ENCODE measurements around the gene VDAC2.

VDAC2 gene

GRCh38 chr10:75226095-75226494 is 15.5 kb downstream of the VDAC2 start:
- Histone ChIP-seq H3K4me3 (ENCODE audit: low read depth, low read length, poor library complexity, severe bottlenecking) (no peak overlapping the region), H3K36me3 (ENCODE audit: insufficient read depth, low read length) (peaks cover 95% of the 10 kb centered on the region), H3K9me2 (ENCODE audit: low read depth, low read length) (no peaks in the 10 kb centered on the region), H3K9me3 (ENCODE audit: low read length) (no peaks in the 10 kb centered on the region), H3K79me2 (ENCODE audit: insufficient read depth, low read length) (peaks cover 27% of the 10 kb centered on the region), H3K4me1 (ENCODE audit: insufficient read depth, low read length, severe bottlenecking) (peaks cover 25% of the 10 kb centered on the region), H2AFZ (ENCODE audit: low read length) (no peak overlapping the region), H3K27me3 (ENCODE audit: insufficient read depth, low read length) (no peaks in the 10 kb centered on the region), H3K9ac (ENCODE audit: low read length) (no peak overlapping the region), H4K20me1 (ENCODE audit: insufficient read depth, low read length) (no peaks in the 10 kb centered on the region), H3K27ac (ENCODE audit: low read depth, low read length, poor library complexity, severe bottlenecking) (no peak overlapping the region), H3F3A (ENCODE audit: insufficient read depth, low read length) (0 out of 2 replicates have a peak, but pooled peaks cover 10% of the 10 kb centered on the region), H3K4me2 (ENCODE audit: low read length) (no peak overlapping the region)
- TF ChIP-seq EZH2 (IDR thresholded peaks at IDR 0.05; ENCODE audit: borderline replicate concordance, low read length), result no peak
- no peak for TF ChIP-seq CTCF (IDR thresholded peaks at IDR 0.05; ENCODE audit: low read length)

DNA sequence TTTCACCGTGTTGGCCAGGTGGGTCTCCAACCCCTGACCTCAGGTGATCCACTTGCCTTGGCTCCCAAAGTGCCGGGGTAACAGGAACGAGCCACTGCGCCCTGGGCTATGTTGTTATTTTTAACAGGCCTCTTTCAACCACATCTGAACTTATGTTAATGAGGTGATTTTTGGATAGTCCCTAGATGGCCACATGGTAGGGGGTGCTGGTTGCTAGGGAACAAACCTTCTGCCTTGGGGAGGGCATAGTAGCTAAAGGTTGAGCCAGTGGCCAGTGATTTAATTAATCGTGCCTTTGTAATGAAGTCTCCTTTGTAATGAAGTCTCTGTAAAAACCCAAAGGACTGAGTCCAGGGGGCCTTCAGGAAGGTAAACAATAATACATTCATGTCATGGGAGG is 16.1 kb downstream of the VDAC2 start:
- H3K36me3 ChIP-seq (ENCODE audit: insufficient read depth, low read length), result peaks cover 95% of the 10 kb centered on the region
- peaks cover 25% of the 10 kb centered on the region for H3K4me1 ChIP-seq (ENCODE audit: insufficient read depth, low read length, severe bottlenecking)
- no peak overlapping the region for H3K4me3 ChIP-seq (ENCODE audit: low read depth, low read length, poor library complexity, severe bottlenecking)
- no peaks in the 10 kb centered on the region for H4K20me1 ChIP-seq (ENCODE audit: insufficient read depth, low read length)
- H3K79me2 ChIP-seq (ENCODE audit: insufficient read depth, low read length), result peaks cover 27% of the 10 kb centered on the region
- H3K4me2 ChIP-seq (ENCODE audit: low read length), result no peak overlapping the region
- H3K9me2 ChIP-seq (ENCODE audit: low read depth, low read length), result no peaks in the 10 kb centered on the region
- H3K9ac ChIP-seq (ENCODE audit: low read length), result no peak overlapping the region
- TF ChIP-seq CTCF (IDR thresholded peaks at IDR 0.05; ENCODE audit: low read length) (no peak), EZH2 (IDR thresholded peaks at IDR 0.05; ENCODE audit: borderline replicate concordance, low read length) (no peak)
- H2AFZ ChIP-seq (ENCODE audit: low read length), result no peak overlapping the region
- H3K27me3 ChIP-seq (ENCODE audit: insufficient read depth, low read length), result no peaks in the 10 kb centered on the region
- 0 out of 2 replicates have a peak, but pooled peaks cover 10% of the 10 kb centered on the region for H3F3A ChIP-seq (ENCODE audit: insufficient read depth, low read length)
- no peaks in the 10 kb centered on the region for H3K9me3 ChIP-seq (ENCODE audit: low read length)
- H3K27ac ChIP-seq (ENCODE audit: low read depth, low read length, poor library complexity, severe bottlenecking), result no peak overlapping the region

- no peaks in the 10 kb centered on the region for H3K9me3 ChIP-seq (ENCODE audit: low read length)
- no peak overlapping the region for H3K9ac ChIP-seq (ENCODE audit: low read length)
- H4K20me1 ChIP-seq (ENCODE audit: insufficient read depth, low read length), result no peaks in the 10 kb centered on the region
- no peaks in the 10 kb centered on the region for H3K27me3 ChIP-seq (ENCODE audit: insufficient read depth, low read length)
- H3K4me1 ChIP-seq (ENCODE audit: insufficient read depth, low read length, severe bottlenecking), result peaks cover 30% of the 10 kb centered on the region
- H3K79me2 ChIP-seq (ENCODE audit: insufficient read depth, low read length), result peaks cover 27% of the 10 kb centered on the region
- 0 out of 2 replicates have a peak, but pooled peaks cover 10% of the 10 kb centered on the region for H3F3A ChIP-seq (ENCODE audit: insufficient read depth, low read length)
- TF ChIP-seq CTCF (IDR thresholded peaks at IDR 0.05; ENCODE audit: low read length) (no peak), EZH2 (IDR thresholded peaks at IDR 0.05; ENCODE audit: borderline replicate concordance, low read length) (no peak)
- H3K36me3 ChIP-seq (ENCODE audit: insufficient read depth, low read length), result peaks cover 95% of the 10 kb centered on the region
- no peak overlapping the region for H3K27ac ChIP-seq (ENCODE audit: low read depth, low read length, poor library complexity, severe bottlenecking)
- H3K9me2 ChIP-seq (ENCODE audit: low read depth, low read length), result no peaks in the 10 kb centered on the region
- H2AFZ ChIP-seq (ENCODE audit: low read length), result no peak overlapping the region
- H3K4me2 ChIP-seq (ENCODE audit: low read length), result no peak overlapping the region
- no peak overlapping the region for H3K4me3 ChIP-seq (ENCODE audit: low read depth, low read length, poor library complexity, severe bottlenecking)
These were observed 17.7 kb downstream of the VDAC2 start for GRCh38 chr10:75228278-75228677.
